SU-DHL-6 (cell line): ENCODE measurements around the gene PIP4K2B.

ENCODE experiments used
- H2AFZ ChIP-seq: fragments of 200-600 bp; sonication (generic); 2 replicates; pipeline ENCODE4 v1.6.1; 2014; ENCODE audit warnings: low read depth, mild to moderate bottlenecking, moderate library complexity, mixed read lengths, antibody characterized with exemption, low read length; ENCODE audit not compliant: severe bottlenecking
- H3F3A ChIP-seq: fragments of 200-600 bp; shearing (Covaris generic); 2 replicates; pipeline ENCODE4 v1.6.0; 2016; ENCODE audit warnings: antibody characterized with exemption, mild to moderate bottlenecking; ENCODE audit not compliant: insufficient read depth
- H3K27ac ChIP-seq: fragments of 200-600 bp; sonication (generic); 2 replicates; pipeline ENCODE4 v1.5.1; 2016; ENCODE audit warnings: low read depth, mild to moderate bottlenecking, low read length, moderate library complexity, mixed read lengths
- H3K27me3 ChIP-seq: fragments of 200-600 bp; sonication (generic), shearing (Covaris generic); 2 replicates; pipeline ENCODE4 v1.6.0; 2014; ENCODE audit warnings: mild to moderate bottlenecking, low read length
- H3K36me3 ChIP-seq: fragments of 200-600 bp; sonication (generic); 2 replicates; pipeline ENCODE4 v1.6.1; 2014; ENCODE audit warnings: mild to moderate bottlenecking, low read length, mixed read lengths
- H3K4me2 ChIP-seq: fragments of 300-600, 200-600 bp; shearing (Covaris generic), sonication (generic); 2 replicates; pipeline ENCODE4 v1.6.0; 2014; ENCODE audit warnings: low read length, low read depth, mild to moderate bottlenecking; ENCODE audit not compliant: poor library complexity, severe bottlenecking
- H3K4me3 ChIP-seq: fragments of 200-600 bp; sonication (generic); 2 replicates; pipeline ENCODE4 v1.5.1; 2014; ENCODE audit warnings: antibody characterized with exemption, low read length, mild to moderate bottlenecking, mixed read lengths; ENCODE audit not compliant: insufficient read depth, poor library complexity, severe bottlenecking
- H3K79me2 ChIP-seq: fragments of 200-600 bp; sonication (generic); 2 replicates; pipeline ENCODE4 v1.6.1; 2014; ENCODE audit warnings: mild to moderate bottlenecking, low read length, moderate library complexity; ENCODE audit not compliant: insufficient read depth
- H3K9ac ChIP-seq: fragments of 200-600 bp; sonication (generic); 2 replicates; pipeline ENCODE4 v1.7.0; 2014; ENCODE audit warnings: mild to moderate bottlenecking, low read length
- H3K9me2 ChIP-seq: fragments of 200-600 bp; sonication (generic); replicated peaks from 2 replicates; pipeline ENCODE4 v1.6.1; 2014; ENCODE audit warnings: low read length; ENCODE audit not compliant: insufficient read depth
- H3K9me3 ChIP-seq: fragments of 200-600 bp; sonication (generic); 2 replicates; pipeline ENCODE4 v1.6.1; 2014; ENCODE audit warnings: low read length, mixed read lengths; ENCODE audit not compliant: insufficient read depth
- H4K20me1 ChIP-seq: fragments of 200-600 bp; sonication (generic); 2 replicates; pipeline ENCODE4 v1.6.1; 2014; ENCODE audit warnings: low read depth, mild to moderate bottlenecking, antibody characterized with exemption, low read length, moderate library complexity, mixed read lengths
- EZH2phosphoT487 ChIP-seq: fragments of 200-600 bp; sonication (generic), shearing (Covaris generic); conservative IDR thresholded peaks from 2 replicates; pipeline ENCODE4 v1.6.1; 2018; ENCODE audit warnings: mild to moderate bottlenecking, antibody characterized with exemption, low read length, moderate library complexity, mixed read lengths
- TF ChIP-seq, protein P1 (sequence below): fragments of 200-600 bp; sonication (generic); IDR thresholded peaks from one replicate; pipeline ENCODE4 v1.5.1; 2017; ENCODE audit warnings: antibody characterized with exemption, mild to moderate bottlenecking, low read length, moderate library complexity; ENCODE audit not compliant: insufficient read depth, poor library complexity, severe bottlenecking

The PIP4K2B gene

DNA sequence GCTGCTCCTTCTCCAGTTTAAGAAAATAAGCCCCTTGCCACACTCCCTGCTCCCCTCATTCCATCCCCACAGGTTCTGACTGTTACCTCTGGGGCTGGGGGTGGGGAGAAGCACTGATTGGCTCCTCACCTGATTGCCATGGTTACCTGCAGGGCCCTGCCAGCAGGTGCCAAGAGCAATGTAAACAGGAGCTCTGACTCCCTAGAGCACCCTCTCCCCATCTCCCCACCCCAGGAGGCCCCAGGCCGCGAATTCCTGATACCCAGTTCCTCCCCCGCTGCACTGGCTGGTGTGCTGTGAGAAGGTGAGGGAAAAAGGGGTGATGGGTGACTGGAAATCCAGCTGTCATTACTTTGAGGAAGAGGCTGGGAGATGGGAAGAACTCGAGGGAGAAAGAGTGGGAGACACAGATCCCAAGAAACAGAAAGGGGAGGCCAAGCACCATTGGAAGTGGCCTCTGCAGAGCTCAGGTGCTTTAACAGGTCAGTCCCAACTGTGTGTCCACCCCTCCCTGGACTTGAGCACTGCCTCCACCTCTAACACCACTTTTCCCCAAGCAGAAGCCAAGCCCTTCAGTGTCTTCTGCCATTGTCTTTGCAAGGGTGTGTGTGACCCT is 55.7 kb downstream of the PIP4K2B start:
- TF ChIP-seq EZH2phosphoT487 = no peak
- TF ChIP-seq, protein P1, sequence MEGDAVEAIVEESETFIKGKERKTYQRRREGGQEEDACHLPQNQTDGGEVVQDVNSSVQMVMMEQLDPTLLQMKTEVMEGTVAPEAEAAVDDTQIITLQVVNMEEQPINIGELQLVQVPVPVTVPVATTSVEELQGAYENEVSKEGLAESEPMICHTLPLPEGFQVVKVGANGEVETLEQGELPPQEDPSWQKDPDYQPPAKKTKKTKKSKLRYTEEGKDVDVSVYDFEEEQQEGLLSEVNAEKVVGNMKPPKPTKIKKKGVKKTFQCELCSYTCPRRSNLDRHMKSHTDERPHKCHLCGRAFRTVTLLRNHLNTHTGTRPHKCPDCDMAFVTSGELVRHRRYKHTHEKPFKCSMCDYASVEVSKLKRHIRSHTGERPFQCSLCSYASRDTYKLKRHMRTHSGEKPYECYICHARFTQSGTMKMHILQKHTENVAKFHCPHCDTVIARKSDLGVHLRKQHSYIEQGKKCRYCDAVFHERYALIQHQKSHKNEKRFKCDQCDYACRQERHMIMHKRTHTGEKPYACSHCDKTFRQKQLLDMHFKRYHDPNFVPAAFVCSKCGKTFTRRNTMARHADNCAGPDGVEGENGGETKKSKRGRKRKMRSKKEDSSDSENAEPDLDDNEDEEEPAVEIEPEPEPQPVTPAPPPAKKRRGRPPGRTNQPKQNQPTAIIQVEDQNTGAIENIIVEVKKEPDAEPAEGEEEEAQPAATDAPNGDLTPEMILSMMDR = no peak
- Histone ChIP-seq H3K9me3 (no peaks in the 10 kb centered on the region), H3K27me3 (no peaks in the 10 kb centered on the region), H3K27ac (no peak overlapping the region), H2AFZ (no peak overlapping the region), H3F3A (no peaks in the 10 kb centered on the region), H3K9ac (no peak overlapping the region), H4K20me1 (no peaks in the 10 kb centered on the region), H3K36me3 (no peaks in the 10 kb centered on the region), H3K4me2 (no peak overlapping the region), H3K9me2 (no peaks in the 10 kb centered on the region), H3K4me3 (no peak overlapping the region), H3K79me2 (no peaks in the 10 kb centered on the region)

DNA sequence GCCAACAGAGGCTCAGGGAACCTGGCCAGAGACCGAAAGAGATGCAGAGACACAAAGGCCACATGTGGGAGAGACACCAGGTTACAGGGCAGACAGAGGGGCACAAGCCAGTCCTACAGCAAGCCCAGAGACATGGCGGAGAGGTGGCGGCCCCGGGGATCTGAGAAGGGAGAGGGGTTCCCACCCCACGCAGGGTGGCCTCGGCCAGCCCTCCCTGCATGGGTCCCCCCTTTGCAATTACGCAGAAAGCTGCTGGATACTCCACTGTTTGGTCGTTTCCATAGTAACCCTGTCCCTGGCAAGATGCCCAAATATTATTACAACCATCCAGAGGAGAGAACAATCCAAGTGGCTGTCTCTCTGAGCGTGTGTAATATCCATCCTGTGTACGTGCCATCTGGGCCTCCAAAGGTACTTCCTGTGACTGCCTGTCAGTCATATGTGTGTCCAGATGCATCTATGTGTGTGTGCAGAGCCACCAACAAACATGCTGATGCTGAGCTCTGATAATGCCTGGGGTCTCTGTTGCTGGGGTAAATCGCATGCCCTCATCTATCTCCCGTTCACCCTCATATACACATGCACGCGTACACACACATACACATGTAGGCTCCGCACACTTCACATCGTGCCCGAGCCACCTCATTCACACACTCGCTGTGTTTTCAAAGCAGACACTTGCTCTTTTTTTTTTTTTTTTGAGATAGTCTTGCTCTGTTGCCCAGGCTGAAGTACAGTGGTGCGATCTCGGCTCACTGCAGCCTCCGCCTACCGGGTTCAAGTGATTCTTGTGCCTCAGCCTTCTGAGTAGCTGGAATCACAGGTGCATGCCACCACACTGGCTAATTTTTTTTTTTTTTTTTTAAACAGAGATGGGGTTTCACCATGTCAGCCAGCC is 56.7 kb downstream of the PIP4K2B start:
- no peak overlapping the region for H3K4me2 ChIP-seq
- no peaks in the 10 kb centered on the region for H3K79me2 ChIP-seq

DNA sequence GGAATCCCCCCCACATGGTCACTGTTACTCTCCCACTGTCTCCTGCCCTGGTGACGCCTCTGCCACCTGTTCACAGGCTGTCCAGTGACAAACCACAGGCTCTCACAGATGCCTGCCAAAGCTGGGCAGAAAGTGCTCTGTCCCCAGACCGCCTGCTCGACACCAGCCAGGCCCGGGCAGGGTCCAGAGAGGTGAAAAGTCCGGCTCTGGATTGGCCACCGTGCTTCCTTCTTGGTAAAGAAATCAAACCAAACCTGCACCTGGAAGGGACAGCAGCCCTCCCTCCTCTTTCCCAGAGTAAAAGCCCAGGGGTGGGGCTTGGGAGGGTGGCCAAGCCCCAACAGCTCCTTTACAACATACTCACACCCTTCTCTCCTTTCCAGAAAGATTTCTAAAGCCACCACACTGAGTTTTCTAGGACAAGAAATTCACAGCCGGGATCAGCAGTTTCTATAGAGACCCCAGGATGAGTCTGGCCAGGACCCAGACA is 57.4 kb downstream of the PIP4K2B start:
- no peak overlapping the region for H3K9ac ChIP-seq
- no peaks in the 10 kb centered on the region for H3K79me2 ChIP-seq
- TF ChIP-seq, protein P1 = no peak
- no peak for TF ChIP-seq EZH2phosphoT487
- H3K9me2 ChIP-seq = no peaks in the 10 kb centered on the region
- H3K27ac ChIP-seq = no peak overlapping the region
- no peaks in the 10 kb centered on the region for H3F3A ChIP-seq
- H3K9me3 ChIP-seq = no peaks in the 10 kb centered on the region
- no peaks in the 10 kb centered on the region for H3K36me3 ChIP-seq
- no peak overlapping the region for H3K4me2 ChIP-seq
- no peak overlapping the region for H3K4me3 ChIP-seq
- H3K27me3 ChIP-seq = no peaks in the 10 kb centered on the region
- no peak overlapping the region for H2AFZ ChIP-seq
- H4K20me1 ChIP-seq = no peaks in the 10 kb centered on the region

More for the DNA sequence above, 56.7 kb downstream of the PIP4K2B start:
- H3K36me3 ChIP-seq = no peaks in the 10 kb centered on the region
- H3K27ac ChIP-seq = no peak overlapping the region
- H3K27me3 ChIP-seq = no peaks in the 10 kb centered on the region
- H3F3A ChIP-seq = no peaks in the 10 kb centered on the region
- H3K4me3 ChIP-seq = no peak overlapping the region
- H3K9me3 ChIP-seq = no peaks in the 10 kb centered on the region
- TF ChIP-seq, protein P1 = no peak
- TF ChIP-seq EZH2phosphoT487 = no peak
- H3K9ac ChIP-seq = no peak overlapping the region
- no peaks in the 10 kb centered on the region for H4K20me1 ChIP-seq
- no peak overlapping the region for H2AFZ ChIP-seq
- no peaks in the 10 kb centered on the region for H3K9me2 ChIP-seq
